Dedifferentiated amniotic fluid mesenchymal stem cell (primary cell): Measurements from ENCODE around the gene NUDT4.
"Not testable (repeated sequence)": the region's sequence is repeated elsewhere in the genome, so short reads cannot be mapped to it uniquely, and the experiment has no call there.

ENCODE experiments used
- DNase-seq: peaks from one replicate; pipeline ENCODE4 v3.0.0-alpha.2; 2016; ENCODE audit errors: extremely low spot score

Gene NUDT4

DNA sequence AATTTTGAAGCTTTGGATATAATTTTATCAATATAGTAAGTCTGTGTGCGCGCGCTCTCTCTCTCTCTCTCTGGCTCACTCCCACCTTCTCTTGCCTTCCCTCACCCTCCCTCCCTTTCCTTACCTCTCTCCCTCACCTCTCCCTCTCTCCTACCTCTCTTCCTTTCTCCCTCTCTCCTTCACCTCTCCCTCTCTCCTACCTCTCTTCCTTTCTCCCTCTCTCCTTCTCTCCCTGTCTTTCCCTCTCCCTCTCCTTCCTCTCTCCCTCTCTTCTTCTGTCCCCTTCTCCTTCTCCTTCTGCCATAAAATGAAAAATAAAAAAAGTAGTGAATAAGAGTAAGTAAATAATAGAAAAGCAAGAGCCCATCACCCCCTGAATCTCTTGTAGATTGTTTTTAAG lies 9.0 kb upstream of the NUDT4 start:
- DNase-seq = no peak

DNA sequence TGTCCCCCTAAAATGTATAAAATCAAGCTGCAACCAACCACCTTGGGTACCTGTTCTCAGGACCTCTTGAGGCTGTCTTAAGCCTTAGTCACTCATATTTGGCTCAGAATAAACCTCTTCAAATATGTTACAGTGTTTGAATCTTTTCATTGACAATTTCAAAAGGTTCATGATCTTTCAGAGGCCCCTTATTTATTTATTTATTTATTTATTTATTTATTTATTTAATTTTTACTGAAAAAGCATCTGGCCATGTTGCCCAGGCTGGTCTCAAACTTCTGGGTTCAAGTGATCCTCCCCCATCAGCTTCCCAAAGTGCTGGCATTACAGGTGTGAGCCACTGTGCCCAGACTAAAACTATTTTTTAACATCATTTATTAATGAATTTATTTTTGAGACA lies 8.2 kb upstream of the NUDT4 start:
- DNase-seq = no peak

DNA sequence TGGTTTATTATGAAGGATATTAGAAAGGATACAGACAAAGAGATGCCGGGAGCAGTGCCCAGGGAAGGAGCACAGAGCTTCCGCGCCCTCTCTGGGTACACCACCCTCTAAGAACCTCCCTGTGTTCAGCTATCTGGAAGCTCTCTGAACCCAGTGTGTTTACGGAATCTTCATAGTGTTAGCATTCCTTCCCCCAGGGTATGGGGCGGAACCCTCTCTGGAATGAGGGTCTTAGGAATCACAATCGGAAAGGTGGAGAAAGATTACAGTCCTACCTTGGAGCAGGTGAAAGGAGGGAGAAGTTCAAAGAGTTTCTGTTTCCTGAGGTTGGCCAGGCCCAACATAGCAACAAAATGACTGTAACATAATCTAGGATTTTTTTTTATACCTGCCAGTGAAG lies 6.8 kb upstream of the NUDT4 start:
- DNase-seq = no peak

DNA sequence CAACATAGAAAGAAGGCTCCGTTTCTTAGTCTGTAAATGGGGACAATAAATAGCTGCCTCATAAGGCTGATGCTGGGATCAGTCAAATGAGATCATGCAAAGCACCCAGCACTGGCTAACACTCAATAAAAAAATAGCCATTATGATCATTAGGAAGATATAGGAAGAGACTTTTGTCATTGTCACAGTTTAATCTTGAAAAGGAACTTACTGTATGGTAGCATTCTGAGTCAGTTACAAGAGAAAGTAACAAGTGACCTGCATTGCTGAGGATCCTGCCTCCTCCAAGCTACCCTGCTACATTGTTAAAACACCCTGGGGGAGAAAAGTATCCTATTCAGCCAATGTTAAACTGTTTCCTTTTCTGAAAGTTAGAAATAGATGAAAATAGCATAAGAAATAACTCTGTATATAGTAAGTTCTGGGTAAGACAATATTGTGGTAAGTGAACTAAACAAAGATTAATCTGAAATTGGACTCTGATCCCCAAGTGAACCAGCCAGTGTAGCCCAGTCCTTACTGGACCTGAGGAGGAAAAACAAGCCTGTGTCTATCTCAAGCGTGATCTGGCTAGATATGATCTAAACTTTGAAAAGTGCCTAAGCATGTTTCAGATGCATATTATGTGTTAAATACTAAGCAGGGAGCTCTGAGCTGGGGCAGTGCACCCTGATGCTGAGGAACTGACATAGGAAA lies 3.6 kb upstream of the NUDT4 start:
- no peak for DNase-seq

DNA sequence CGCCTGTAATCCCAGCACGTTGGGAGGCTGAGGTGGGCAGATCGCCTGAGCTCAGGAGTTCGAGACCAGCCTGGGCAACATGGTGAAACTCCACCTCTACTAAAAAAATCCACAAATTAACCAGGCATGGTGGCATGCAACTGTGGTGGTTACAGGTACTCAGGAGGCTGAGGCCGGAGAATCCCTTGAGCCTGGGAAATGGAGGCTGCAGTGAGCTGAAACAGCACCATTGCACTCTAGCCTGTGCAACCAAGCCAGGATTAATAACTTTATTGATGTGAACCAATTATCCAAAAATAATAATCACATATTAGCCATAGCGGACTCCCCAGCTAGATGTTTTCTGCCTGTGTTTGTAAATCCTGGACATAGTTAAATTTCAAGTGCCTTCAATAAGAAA lies 1.8 kb upstream of the NUDT4 start:
- DNase-seq = no peak

DNA sequence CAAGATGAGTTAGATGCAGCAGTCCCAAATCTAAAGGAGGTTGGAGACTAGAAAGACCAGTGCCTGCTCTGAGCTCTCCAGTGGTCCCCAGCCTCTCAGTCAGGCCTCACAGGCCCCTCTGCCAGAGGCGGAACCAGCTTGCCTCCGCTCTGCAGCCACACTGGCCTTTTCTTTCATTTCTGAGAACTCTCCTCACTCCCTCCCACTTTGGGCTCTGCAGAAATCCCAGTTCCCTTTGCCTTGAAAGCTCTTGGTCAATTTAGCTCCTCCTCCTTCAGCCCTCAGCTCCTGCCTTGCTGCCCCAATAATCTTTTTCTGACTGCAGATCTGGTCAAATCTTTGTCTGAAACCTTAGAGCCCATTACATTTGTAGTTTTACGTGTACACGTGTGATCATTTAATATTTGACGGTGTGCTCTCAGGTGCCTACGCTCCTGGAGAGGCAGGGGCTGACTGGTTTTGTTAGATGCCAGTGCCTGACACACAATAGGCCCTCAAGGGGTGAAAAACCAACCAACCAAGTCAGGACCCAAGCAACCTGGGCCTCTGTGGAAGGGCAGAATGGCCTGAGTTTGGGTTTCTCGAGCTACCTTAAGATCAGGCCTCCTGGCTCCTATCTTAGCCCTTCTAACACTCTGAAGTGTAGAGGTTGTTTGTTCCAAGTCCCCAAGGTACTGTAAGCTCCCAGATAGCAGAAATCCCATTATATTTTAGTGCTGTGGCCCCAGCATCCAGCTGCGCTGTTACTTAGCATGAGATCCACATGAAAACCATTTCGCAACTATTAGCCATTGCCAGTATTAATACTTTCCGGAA lies 1.1 kb upstream of the NUDT4 start:
- no peak for DNase-seq

DNA sequence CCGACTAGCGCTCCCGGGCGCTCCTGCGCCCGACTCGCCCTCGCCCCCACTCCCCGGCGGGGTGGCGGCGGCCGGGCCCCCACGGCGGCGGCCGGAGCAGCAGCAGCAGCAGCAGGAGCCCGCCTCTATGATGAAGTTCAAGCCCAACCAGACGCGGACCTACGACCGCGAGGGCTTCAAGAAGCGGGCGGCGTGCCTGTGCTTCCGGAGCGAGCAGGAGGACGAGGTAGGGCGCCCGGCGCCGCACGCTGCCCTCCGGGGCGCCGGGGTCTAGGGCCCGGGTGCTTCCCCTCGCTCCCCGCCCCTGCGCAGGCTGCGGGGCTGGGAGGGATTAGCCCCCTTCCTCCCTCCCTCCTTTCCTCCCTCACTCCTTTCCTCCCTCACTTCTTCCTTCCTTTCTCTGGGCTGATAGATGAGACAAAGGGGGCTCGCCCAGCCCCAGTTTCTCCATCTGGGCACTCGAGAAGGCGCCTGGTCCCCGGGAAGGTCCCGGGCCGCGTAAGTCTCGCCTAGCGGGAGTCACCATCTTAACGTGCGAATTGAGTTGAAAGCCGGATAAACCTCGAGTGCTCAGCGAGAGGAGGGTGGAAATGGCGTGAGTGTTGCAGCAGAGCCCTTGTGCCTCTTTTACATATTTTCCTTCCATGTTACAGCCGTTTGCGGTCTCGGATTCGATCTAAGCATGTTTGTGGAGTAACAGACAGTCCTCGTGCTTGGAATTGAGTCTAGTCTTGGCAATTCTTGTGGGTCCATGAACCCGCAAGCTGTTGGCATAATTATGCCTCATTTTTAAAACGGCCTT lies 672 bp downstream of the NUDT4 start:
- DNase-seq = peak; percentile 73

DNA sequence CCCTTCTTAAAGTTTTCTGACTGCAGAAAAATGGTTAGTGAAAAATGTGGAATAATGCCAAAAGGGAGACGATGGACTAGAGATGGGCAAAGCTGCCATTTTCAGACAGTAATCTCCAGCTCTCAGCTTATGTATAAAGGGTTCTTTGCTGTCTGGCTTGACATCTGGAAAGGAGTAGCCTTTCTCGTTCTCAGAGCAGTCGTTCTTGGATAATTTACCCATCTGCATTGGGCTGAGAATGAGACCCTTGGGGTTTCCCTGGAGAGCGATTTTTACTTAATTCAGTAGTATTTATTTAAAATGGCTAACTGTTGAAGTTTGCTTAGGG lies 1.2 kb downstream of the NUDT4 start:
- DNase-seq = no peak

DNA sequence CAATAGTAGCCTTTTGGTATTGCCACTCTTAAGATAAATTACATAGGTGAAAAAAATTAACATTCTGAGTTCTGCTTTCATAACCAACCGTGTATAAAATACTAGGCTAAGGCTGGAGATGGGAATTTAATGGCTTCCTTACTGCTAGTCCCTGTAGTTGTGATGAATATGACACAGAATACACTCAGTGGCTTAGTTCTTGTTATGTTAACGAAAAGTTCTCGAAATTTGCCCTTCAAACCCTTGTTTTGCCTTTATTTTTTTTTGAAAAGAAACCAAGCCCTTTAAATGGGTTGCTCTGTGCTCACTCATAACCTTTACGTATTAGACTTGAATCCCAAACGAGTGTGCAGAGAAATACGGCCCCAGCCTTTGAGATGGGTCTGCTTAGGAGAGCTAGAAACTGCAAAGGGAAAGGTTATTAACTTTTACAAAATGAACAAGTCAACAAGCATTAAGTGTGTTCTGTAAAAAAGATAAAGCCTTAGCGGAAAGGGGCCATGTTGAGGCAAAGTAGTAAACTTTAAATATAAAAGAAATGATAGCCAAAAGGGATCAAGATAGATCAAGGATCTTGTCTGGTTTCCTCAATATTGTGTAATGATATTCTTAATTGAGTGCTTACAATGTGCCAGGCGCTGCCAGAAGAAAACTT lies 1.7 kb downstream of the NUDT4 start:
- peak; percentile 22 for DNase-seq

DNA sequence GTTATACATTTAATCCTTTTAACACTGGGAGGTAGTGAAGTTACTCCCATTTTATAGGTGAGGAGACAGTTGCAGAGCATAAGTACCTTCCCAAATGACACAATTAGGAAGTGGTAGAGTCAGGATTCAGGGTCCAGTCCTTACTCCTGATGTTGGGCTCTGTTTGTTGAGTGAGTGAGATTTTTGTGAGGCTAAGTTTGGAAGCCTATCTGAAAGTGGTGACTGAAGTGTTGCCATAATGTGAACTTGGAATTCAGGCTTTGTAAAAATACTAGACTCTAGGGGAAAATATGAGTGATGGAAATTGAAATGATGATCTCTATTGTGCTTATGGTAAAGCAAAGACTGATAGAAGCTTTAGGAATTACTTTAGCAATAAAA lies 2.2 kb downstream of the NUDT4 start:
- no peak for DNase-seq

DNA sequence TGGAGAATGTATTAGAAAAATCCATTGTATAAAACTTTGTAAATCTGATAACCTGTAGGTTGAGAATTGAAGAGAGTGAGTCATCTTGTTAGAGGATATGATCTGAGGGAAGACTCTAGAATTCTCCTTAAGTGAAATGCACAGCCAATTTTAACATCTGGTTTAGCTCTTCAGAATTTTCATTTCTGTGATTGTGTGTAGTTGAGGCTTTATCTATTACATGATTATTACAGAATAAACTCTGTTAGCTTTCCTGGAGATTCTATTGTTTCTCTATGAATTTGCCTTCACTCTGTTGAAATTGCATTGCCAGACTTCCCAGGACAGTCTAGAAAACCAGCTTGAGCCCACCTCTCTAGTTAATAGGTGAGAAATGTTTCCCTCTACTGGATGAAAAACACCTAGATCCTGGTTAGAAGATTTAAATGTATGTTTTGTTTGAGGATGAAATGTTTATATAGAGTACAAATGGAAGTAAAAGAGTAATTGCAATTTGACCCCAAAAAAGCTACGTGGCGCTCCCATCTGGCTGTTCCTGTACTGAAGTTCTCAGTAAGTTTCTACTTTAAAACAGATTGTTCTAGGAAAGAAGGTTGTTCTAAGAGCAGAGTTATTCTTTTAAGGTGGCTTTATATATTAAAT lies 2.9 kb downstream of the NUDT4 start:
- DNase-seq = no peak

DNA sequence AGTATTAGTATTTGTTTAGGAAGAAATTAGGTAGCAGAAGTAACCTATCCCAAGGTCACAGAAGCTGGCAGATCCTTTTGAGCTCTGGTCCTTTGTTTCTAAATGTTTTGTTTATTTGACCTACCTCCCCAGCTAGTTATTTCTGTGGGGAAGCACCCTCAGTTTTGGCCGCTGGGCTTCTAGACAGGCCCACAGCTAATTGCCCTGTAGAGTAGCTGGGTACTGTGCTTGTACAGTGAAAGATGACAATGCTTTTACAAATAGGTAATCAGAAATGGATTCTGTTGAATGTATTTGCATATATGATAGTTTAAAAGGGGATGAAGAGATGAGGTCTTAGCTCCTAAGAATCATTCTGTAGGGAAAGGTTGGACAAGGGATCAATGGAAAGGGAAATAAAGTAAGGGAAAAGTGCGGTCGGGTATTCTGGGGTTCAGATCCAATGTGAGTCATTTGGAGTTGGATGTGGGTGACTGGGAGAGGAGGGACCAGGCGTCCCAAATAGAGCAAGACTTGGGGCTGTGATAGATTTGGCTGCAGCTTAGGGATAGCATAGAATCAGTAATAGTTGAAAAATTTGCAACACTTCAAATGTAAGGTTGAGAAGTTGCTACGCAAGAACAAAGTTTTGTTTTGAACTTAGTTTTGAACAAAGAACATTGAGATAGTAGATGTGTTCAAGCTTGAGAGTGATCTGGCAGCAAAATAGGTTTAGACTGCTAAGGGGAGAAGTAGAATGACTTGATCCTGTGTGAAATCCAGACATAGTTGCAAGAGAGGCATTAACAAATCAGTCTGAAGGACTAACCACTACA lies 3.6 kb downstream of the NUDT4 start:
- no peak for DNase-seq

DNA sequence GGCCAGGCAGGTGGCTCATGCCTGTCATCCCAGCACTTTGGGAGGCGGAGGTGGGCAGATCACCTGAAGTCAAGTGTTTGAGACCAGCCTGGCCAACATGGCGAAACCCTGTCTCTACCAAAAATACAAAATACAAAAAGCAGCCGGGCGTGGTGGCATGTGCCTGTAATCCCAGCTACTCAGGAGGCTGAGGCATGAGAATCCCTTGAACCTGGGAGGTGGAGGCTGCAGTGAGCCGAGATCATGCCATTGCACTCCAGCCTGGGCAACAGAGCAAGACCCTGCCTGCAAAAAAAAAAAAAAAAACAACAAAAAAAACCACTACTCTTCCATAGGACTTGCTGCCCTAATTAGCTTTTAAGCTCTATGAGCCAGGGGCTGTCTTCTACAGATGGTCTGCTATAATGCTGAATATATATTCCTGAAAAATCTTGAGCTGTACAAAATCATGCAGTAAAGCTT lies 4.3 kb downstream of the NUDT4 start:
- DNase-seq = not testable (repeated sequence)

DNA sequence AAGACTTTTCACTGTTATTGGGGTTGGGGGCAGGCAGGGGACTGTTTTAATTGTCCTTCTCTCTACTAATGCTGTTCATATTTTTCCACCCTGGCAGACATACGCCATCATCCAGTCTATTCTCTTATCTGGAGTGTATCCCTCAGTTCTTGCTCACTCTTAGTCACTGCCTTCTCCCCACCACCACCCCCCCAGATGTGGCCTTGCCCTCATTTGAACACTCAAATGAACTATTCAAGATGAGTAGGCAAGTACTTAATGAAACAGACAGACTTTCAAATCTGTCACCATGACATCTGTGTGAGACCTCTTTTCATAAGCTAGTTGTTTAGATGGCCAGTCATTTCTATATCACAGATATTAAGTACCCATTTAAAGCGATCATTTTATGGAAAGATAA lies 10.1 kb downstream of the NUDT4 start:
- no peak for DNase-seq

DNA sequence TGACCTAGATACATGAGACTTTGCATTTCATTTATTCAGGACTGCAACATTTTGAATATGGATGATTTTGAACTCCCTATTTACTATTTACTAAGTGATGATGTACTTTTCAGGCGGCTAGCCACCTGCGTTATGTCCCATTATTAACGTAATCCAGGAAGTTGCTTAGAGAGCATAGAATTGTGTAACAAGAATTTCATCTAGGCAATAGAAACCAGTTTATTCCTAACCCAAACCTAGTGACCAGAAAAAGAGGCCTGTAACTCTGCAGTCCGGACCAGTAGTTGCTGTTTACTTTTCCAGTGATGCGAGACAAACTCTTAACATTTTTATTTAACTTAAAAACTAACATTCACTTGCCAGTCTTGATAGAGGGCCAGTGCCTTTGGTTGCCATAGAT lies 12.3 kb downstream of the NUDT4 start:
- no peak for DNase-seq

DNA sequence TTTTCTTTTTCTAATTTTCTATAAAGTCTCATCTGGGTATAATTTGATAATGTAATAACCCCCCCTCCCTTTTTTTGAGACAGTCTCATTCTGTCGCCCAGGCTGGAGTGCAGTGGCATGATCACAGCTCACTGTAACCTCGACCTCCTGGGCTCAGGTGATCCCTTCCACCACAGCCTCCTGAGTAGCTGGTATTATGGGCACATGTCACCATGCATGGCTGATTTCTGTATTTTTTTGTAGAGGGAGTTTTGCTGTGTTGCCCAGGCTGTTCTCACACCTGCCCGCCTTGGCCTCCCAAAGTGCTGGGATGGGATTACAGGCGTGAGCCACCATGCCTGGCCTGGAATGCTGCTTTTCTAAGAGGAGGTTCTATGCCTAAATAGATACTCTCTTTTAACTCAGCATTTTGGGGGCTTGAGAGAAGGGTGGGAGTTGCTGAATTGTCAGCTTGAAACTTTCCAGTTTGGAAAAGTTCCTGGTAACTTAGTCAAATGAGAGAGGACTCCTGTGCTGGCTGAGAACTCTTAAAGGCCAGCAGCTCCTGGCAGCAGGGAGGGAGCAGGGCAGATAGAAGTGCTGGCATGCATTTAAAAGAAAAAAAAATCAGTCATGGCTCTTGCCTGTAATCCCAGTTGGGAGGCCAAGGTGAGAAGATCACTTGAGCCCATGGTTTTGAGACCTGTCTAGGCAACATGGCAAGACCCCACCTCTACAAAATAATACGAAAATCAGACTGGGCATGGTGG lies 13.0 kb downstream of the NUDT4 start:
- DNase-seq = no peak

DNA sequence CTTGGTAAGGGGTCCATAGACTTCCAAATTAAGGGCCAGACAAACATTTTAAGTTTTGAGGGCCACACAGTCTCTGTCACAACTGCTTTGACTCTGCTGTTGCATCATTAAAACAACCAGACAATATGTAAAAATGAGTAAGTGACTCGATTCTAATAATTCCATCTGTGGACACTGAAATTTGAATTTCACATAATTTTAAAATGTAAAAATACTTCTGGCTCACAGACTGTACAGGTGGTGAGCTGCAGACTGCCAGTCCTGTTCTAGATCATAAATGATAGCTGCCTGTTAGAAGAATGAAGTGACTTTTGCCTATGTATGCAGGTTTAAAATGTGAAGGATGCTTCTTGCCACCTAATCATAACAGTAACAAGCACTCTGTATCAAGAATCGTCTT lies 15.7 kb downstream of the NUDT4 start:
- DNase-seq = no peak

DNA sequence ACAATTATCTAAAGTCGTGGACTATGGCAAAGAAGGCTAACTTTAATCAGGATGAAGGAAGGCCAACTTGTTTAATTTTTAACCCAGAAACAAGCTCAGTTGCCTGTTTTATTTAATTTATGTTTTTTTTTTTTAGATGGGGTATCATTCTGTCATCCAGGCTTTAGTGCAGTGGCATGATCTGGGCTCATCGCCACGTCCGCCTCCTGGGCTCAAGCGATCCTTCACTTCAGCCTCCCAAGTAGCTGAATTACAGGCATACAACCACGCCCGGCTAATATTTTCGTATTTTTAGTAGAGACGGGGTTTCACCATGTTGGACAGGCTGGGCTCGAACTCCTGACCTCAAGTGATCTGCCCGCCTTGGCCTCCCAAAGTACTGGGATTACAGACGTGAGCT lies 19.7 kb downstream of the NUDT4 start:
- DNase-seq = no peak

DNA sequence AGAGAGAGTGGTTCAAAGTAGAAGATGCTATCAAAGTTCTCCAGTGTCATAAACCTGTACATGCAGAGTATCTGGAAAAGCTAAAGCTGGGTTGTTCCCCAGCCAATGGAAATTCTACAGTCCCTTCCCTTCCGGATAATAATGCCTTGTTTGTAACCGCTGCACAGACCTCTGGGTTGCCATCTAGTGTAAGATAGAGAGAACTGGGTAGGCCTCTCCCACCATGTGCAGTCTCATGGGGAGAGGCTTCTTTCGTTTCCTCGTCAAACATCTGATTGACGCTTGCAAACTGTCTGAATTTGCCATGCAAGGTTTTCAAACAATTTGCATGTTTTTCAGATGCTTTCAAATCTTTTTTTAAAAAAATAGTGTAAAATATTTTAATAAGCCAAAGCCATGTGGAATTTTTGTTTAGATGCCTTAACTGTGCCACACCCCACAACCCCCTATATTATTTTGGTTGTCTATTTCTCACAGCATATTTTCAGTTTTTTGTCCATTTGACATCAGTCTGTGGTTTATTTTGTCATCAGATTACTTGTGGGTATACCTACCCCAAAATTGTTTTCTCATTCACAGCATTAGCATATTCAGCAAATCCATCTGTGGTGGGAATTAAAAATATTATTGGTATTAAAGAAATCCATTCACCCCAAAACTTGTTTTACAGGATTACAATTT lies 21.6 kb downstream of the NUDT4 start:
- DNase-seq = not testable (repeated sequence)
